Measurements from ENCODE around the gene ME2.

The ME2 gene

GRCh38 chr18:50839996-50840395 lies 38.9 kb upstream of the ME2 start:
- no peak for TF ChIP-seq CTCF (IDR thresholded peaks at IDR 0.05; ENCODE audit: low read length, missing control alignments)
- DNase-seq (ENCODE audit: low read depth), result no peak

GRCh38 chr18:50842846-50843245 lies 36.1 kb upstream of the ME2 start:
- H3K4me3 ChIP-seq (replicated peaks; ENCODE audit: low read depth, low read length), result no peak overlapping the region
- TF ChIP-seq CTCF (IDR thresholded peaks at IDR 0.05; ENCODE audit: low read length, missing control alignments), result no peak
- DNase-seq (ENCODE audit: low read depth), result no peak

More at GRCh38 chr18:50839996-50840395, 38.9 kb upstream of the ME2 start:
- no peak overlapping the region for H3K4me3 ChIP-seq (replicated peaks; ENCODE audit: low read depth, low read length)

GRCh38 chr18:50844554-50844953 lies 34.4 kb upstream of the ME2 start:
- no peak for DNase-seq (ENCODE audit: low read depth)
- H3K4me3 ChIP-seq (replicated peaks; ENCODE audit: low read depth, low read length), result no peak overlapping the region

GRCh38 chr18:50844960-50845359 lies 34.0 kb upstream of the ME2 start:
- no peak overlapping the region for H3K4me3 ChIP-seq (replicated peaks; ENCODE audit: low read depth, low read length)
- DNase-seq (ENCODE audit: low read depth), result no peak
- no peak for TF ChIP-seq CTCF (IDR thresholded peaks at IDR 0.05; ENCODE audit: low read length, missing control alignments)

More at GRCh38 chr18:50844554-50844953, 34.4 kb upstream of the ME2 start:
- no peak for TF ChIP-seq CTCF (IDR thresholded peaks at IDR 0.05; ENCODE audit: low read length, missing control alignments)

GRCh38 chr18:50847192-50847591 lies 31.7 kb upstream of the ME2 start:
- H3K4me3 ChIP-seq (replicated peaks; ENCODE audit: low read depth, low read length), result no peak overlapping the region
- peak; percentile 84 for DNase-seq (ENCODE audit: low read depth)
- no peak for TF ChIP-seq CTCF (IDR thresholded peaks at IDR 0.05; ENCODE audit: low read length, missing control alignments)

GRCh38 chr18:50848061-50848551 lies 30.8 kb upstream of the ME2 start:
- no peak for TF ChIP-seq CTCF (IDR thresholded peaks at IDR 0.05; ENCODE audit: low read length, missing control alignments)
- no peak for DNase-seq (ENCODE audit: low read depth)
- no peak overlapping the region for H3K4me3 ChIP-seq (replicated peaks; ENCODE audit: low read depth, low read length)

GRCh38 chr18:50848991-50849390 lies 29.9 kb upstream of the ME2 start:
- no peak for DNase-seq (ENCODE audit: low read depth)
- TF ChIP-seq CTCF (IDR thresholded peaks at IDR 0.05; ENCODE audit: low read length, missing control alignments), result no peak
- no peak overlapping the region for H3K4me3 ChIP-seq (replicated peaks; ENCODE audit: low read depth, low read length)
